CD4-positive, alpha-beta T cell treated with Interleukin-17A for 4 hours (primary cell): ENCODE results near the gene FGGY.
"Not testable (repeated sequence)": the region's sequence is repeated elsewhere in the genome, so short reads cannot be mapped to it uniquely, and the experiment has no call there.

Experiments used
- DNase-seq: peaks from one replicate; pipeline ENCODE4 v3.0.0-alpha.2; 2020; ENCODE audit warnings: mixed read lengths

Gene FGGY

DNA sequence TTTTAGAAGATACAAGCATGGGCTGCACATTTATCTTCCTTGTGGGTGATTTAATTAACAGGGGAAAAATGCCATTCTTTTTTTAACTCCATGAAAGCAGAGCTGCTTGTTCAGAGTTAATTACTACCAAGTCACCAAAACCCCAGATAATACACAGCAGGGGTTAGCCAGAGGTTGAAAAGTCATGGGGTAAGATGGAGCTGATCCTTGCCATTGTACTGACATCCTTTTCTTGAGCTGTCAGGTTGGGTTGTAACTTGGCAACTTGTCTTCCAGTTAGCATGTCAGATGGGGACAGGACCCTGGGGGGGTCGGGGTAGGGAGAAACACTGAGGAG lies 260.6 kb downstream of the FGGY start:
- DNase-seq = no peak

DNA sequence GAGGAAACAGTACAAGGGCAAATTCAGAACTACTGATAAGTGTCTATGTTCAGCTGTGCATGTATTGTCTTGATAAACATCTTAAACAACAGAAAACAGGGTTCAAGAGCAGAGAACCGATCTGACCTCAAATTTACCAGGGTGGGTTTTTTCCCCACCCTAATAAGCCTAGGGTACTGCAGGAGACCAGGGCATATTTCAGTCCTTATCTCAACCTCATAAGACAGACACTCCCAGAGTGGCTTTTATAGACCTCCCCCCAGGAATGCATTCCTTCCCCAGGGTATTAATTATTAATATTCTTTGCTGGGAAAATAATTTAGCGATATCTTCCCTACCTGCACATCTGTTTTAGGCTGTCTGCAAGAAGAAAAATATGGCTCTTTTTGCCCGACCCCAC lies 261.7 kb downstream of the FGGY start:
- DNase-seq = not testable (repeated sequence)

DNA sequence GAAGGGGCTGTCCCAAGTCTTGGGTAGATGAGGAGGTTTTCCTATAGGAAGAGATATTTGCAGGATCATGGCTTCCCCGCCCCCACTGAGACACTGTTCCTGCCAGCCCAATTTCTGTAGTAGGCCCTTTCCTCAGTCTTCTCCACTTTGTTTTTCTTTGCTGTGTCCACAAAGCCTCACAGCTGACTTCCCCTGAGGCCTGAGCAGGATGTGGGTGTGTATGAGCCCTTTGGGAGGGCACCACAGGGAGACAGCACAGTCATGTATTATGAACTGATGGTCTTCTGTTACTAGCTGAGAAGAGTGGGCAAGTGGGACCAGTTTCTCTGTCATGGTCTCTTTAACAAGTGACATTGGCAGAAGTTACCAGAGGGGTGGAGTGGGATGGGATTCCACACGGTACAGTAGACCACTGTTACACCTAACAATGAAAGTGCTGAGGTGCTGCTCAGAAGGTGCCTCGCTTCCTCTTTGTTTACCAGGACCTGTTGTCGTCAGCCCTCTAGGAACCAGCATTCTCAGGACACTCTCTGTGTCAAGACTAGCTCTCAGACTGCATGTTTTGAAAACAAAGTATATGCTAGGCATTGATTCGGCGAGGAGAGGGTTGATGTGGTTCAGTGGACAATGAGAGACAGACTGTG lies 264.0 kb downstream of the FGGY start:
- DNase-seq = no peak

DNA sequence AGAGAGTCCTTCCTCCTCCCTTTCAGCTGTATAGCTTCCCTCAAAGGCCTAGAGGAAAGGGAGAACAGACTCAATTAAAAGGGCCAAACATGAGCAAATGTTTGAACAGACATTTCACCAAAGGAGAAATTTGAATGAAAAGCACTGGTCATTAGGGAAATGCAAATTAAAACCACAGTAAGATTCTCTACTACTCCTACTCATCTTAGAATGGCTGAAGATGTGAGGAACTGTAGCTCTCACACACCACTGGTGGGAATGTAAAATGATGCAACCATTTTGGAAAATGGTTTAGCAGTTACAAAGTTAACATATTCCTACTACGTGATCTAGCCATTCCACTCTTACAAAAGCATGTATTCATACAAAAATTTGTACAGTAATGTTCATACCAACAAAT lies 264.9 kb downstream of the FGGY start:
- DNase-seq = no peak

DNA sequence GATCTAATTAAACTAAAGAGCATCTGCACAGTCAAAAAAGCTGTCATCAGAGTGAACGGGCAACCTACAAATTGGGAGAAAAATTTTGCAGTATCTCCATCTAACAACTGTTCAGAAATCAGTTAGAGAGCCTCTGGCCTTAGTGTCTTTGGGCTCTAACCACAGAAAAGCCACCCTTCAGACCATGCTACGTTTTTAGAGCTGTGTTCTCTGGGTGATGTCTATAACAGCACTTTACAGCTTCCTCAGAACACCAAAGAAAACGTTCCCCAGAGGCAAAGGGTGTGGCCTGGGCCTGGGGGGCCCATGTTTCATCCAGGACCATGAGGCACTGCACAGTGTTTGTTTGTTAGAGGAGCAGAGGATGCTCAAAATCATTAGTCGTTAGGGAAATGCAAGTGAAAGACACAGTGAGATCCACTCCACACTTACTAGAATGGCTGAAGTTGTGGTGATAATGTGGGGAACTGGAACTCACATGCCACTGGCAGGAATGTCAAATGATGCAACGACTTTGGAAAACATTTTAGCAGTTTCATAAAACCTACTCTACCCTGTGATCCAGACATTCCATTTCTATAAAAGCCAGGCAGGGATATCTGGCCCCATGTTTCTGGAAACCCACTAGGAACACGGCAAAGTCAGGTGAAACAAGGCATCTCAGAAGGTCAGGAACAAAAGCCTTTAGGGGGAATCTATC lies 267.4 kb downstream of the FGGY start:
- DNase-seq = no peak

DNA sequence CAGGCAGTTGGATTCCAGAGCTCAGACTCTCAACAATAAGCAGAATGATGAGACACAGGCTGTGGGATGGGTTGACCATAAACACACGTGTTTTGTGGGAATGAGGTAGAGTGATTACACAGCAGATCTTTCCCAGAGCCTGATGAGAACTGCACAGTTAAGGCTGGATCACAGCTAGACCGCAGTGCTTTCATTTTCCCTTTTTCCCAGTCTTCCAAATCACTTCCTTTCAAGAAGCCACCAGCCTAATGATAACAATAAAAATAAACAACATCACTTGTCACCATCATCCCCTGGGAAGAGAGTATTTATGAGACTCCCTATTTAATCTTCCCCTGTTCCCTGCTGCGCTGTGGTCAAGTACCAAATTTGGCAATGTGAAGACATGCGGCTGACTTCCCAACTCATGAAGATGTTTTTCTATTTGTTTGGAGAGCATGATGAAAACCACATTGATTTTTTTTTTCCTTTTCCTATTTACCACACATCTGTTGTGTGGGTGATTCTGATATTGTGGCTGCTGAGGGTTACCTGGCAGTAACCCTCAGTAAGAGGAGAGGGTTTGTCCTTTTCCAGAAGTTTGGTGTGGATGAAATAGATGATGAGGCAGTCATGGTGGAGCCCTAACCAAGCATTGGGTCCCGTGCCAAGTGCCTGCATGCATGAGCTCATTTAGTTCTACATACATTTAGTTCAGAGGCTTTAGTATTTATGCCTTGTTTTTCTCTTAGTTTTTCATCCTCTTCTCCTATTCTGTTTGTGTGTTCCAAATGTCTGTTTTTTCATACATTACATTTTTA lies 268.9 kb downstream of the FGGY start:
- DNase-seq = no peak

DNA sequence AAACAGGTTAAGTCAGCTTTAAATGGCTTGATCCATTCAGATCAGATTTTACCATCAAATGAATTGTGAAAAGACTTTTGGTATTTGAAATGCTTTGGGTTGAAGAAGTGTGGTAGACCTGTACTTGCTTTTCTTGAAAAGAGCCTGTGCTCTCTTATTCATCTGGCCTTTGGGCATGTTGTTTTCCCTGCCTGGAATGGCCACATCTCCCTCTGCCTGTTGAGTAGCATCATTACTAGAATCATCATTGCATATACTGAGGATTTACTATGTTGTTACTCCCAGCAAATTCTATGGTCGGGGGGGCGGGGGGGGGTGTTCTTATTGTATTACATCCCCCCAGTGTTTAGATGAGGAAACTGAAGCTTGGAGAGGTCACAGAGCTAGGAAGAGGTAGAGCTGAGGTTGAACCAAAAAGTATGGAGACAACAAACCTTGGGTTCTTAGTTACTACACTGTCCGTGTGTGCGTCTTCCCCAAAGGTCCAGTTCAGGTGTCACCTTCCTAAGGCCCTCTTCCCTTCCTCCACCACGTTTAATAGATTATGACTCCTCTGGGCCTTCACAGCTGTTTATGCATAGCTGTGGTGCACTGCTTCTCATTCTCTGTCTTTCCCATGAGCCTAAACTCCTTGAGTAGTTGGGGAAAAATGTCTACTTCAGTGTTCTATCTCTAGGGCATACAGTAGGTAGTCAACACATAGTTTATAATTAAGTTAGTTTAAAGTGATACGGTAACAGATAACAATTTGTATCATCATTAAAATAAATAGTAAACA lies 271.5 kb downstream of the FGGY start:
- no peak for DNase-seq

DNA sequence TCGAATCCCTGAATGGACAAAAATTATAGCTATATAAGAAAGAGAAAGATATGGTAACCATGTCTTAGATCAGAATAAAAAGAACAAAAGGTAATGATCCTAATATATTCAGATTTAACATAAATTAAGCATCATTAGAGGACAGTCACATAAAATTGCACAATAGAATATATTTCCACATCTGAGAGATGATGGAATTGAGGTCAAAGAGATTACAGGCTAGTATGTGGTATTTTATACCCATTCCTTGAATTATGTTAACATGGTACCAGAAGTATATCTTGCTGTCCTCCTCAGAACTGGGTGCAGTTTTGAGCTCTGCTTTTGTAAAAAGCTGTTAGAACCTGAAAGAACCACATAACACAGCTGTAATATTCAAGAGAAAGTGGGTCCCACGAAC lies 272.3 kb downstream of the FGGY start:
- DNase-seq = no peak

DNA sequence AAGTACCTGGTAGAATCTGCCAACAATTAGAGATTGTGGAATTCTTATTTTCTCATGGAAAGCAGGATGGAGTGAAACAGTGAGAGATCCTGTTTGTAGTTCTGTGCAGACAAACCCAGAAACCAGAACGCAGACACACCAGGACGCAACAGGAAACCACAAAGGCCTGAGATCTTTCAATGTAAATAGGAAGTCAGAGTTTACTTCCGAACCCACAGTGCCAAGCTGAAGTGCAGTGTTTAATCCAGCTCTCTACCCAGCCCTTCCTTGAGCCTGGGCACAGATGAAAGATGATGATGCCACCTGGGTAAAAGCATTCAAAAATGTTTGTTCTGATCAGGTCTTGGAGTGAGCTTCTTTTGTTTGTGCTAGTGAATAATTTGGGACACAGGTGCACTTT lies 273.6 kb downstream of the FGGY start:
- DNase-seq = peak; percentile 36

DNA sequence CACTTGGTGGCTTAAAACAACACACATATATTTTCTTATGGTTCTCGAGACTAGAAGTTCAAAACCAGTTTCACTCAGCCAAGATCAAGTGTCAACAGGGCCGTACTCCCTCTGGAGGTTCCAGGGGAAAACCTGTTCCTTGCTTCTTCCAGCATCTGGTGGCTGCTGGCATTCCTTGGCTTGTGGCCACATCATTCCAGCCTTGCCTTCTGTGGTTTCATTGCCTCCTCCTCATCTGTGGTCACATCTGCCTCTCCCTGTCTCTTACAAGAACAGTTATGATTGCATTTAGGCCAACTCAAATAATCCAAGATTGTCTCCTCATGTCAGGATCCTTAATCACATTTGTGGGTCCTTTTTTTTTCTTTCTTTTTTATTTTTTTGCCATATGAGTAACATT lies 277.2 kb downstream of the FGGY start:
- DNase-seq = no peak

DNA sequence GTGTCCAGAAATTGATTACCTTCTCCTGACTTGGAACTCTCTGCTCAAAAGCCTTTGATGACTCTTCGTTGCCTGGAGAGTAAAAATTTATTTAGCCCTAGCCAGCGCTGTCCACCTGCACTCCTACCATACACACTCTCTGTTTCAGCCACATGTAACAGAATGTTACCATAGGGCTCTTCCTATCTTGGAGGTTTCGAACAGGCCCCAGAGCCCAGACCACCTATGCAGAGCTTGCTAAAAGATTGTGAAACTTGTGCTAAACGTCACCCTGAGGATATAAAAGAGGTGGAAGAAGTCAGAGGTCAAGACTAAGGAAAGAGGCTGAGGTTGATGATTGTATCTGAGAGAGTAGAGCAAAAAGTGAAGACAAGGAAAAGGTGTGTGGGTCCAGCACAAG lies 280.9 kb downstream of the FGGY start:
- no peak for DNase-seq

DNA sequence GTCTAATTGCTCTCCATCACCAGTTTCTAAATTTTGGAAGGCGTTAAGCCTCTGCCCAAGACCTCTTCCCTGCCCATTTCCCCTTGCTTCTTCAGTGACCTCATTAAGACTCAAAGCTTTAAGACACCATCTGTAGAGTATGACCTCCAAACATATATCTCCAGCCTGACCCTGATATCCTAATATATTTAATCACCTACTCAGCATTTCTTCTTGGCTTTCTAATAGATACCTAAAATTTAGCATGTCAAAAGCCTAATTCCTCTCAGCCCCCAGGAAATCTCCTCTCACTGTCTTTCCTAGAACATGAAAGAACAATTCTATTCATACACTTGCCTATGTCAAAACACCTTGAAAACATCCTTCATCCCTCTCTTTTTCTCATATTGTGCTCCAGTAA lies 282.3 kb downstream of the FGGY start:
- DNase-seq = no peak

DNA sequence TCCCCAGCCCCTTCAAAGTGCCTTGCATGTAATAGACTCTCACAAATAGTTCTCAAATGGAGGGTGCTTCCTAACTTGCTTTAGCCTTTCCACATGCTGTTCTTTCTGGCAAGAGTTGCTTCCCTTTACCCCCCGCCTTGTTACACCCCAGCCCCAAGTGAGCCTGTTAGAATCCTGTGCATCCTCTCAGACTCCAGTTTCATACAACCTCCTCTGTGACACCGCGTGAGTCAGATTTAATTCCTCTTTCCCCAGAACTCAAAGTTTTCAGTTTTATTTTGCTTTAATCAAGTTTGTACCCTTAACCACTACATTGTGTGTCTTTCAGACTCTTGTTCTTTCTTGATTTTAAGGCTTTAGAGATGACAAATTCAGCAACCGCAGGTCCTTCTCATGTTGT lies 283.4 kb downstream of the FGGY start:
- no peak for DNase-seq

DNA sequence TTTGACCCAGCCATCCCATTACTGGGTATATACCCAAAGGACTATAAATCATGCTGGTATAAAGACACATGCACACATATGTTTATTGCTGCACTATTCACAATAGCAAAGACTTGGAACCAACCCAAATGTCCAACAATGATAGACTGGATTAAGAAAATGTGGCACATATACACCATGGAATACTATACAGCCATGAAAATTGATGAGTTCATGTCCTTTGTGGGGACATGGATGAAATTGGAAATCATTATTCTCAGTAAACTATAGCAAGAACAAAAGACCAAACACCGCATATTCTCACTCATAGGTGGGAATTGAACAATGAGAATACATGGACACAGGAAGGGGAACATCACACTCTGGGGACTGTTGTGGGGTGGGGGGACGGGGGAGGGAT lies 295.5 kb downstream of the FGGY start:
- DNase-seq = not testable (repeated sequence)

DNA sequence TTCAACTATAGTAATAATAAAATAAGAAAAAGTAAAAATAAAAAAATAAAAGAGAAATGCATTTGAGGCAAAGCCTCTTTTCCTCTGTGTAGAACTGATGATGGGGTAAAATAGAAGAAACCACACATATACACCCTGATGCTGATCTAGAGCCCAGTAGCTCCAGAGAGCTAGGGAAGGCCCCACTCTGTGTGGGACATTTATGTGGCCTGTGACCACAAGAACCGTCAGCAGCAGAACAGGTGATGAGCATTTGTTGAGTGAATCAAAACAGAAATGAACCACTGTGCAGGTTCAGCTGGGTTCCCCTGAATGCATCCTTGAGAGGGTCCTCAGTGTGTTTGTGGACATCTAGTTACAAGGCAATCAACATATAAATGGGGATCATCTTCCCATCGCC lies 296.0 kb downstream of the FGGY start:
- no peak for DNase-seq

DNA sequence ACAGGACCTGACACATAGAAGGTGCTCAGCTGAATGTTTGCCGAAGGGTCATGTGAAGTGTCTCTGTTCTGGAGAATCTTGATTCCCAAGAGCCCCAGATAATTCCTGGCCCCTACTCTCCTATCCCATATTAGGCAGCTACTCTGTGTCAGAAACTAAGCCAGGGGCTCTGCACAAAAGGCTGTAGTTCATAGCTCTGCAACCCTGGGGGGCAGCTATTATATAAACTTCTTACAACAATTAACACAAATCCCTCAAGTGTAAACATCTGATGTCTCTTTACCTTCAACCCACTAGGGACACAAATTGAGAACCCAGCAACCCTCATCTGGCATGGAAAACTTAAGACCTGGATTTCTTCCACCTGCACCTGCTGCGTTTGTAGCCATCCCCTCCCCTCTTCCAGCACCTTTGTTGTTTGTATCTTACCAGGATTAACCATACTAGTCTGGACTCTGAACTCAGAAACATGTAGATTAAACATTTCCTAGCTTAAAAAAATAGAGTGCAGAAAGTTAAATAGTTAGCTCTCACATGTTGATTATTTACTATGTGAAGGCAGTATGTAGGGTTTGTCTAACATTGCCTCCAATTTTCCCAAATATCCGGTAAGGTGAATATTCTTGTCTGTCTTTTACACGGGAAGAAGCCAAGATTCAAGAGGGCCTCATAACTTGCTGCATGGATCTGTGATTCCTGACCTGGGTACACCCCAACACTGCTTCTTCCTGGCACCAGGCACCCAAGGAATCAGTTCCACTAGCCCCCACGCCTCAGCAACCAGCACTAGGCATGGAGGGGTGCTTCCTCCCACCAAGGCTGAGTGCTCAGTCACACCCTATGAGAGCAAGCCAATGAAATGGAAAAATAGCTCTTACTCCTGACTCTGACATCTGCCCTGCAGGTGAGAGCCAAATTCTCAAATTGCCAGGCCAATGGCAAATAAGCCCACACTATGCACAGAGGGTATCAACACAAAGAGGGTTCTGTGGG lies 297.2 kb downstream of the FGGY start:
- DNase-seq = no peak

DNA sequence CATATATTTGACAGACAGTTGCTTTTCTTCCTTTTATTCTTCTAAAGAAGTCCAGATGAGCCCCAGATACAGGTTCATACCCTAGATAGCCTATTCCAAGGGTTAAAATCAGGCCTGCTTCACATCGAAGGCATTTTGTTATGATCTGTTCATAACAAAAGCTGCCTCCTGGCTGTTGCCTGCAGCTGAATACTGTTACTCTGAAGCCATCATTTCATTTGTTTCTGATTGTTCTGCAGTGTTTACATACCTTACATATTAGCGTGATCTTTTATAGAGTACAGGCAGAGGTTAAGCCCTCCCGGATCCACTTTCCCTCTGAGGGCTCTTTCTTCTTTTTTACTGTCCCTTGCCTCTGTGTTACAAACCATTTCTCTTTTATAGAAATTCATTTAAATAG lies 298.9 kb downstream of the FGGY start:
- DNase-seq = no peak

DNA sequence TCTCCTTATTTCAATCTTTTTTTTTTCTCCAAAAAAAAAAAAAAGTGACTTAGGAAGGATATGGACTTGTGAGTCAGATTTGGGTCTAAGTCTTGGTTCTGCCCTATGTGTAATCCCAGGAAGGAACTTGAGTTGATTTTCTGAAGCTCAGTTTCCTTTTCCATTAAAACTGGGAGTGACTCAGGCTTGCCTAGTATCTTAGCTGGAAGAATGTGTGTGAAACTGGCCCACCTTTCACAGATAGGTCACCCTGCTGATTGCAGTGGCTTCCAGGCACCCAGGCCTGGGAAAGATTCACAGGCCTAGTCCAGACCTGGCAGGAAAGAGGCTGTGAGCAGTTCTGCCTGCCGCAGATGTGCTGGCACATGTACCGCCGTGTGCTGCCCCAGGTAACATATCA lies 299.5 kb downstream of the FGGY start:
- DNase-seq = no peak

DNA sequence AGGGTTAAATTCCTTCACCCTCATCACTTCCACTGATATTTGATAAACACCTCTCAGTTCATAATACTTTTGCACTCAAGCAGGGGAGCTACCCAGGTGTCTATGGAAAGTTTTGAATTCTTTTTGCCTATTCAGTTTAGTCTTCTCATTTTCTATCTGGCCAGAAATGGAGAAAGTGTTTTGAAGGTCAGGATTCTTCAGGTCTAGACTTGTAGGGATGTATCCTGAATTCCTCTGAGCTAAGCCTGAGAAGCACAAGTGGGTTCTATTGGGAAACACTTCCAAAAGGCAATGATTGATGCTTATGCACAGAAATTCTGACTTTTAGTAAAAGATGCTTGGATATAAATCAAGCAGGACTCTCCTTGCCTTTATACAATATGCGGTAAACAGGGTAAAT lies 300.1 kb downstream of the FGGY start:
- DNase-seq = no peak

DNA sequence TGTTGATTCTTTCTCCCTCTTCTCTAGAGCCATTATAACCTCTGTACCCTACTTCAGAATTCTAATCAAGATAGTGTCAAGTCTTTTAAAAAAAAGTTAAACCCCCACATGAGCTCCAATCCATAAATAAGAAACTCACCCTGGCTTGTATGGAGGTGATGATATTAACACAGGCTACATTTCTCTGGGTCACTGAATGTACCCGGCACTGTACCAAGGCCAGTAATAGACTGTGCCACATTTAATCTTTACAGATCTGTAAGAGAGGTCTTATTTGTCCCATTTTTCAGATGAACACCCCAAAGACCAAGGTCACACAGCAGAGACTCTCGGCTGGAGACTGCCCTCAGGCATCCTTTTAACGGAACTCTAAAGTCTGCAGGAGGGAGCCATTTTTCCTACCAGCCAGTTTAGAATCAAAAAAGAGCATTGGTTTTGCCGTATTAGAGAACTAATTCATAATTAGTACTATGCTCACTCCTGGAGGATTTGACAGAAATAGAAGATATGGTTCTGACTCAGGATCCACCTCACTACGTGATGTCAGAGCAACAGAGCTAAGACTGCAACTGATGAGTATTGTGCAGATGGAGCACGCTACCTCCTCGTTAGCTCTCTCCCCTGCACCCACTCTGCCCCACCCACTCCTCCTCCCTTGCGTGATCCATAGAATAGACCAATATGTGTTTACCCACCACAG lies 300.7 kb downstream of the FGGY start:
- no peak for DNase-seq

DNA sequence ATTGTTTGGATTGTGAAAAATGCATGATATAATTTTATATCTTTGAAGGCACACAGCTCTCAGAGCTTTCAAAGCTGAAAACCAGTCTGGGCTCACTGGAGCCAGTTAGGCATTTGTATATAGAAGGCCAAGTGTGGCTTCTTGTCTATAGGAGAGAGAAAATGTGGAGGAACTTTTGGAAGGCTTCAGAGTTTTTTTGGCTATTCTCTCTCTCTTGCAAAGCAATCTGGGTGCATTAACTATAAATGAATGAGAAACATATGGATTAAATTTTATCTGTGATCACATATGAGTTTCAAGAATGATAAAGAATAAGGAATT lies 301.2 kb downstream of the FGGY start:
- no peak for DNase-seq

DNA sequence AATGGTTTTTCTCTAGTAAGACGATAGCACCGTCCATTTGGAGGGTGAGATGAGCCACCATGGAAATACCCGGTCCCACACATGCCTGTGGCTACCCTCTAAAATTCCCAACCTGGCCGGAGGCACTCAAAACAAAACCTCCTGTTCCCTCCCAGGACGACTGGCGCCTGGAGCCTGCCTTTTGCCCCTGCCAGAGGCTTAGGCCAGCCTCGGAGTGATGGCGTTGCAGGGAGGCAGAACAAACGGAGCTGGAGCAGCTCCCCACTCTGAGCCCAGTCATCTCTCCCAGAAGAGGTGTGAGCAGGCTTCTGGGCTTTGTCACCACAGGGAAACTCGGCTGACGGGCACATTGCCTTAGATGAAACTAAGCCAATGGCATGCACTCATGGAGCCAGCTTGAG lies 304.1 kb downstream of the FGGY start:
- DNase-seq = no peak
